C4-2B (cell line): ENCODE measurements around the gene HEATR3.

Experiments used
- CTCF ChIP-seq: fragments of 450-650 bp; conservative IDR thresholded peaks from 2 replicates; pipeline ENCODE4 v1.5.1; 2017; ENCODE audit warnings: mild to moderate bottlenecking
- ZFX ChIP-seq: fragments of 450-650 bp; IDR thresholded peaks from 2 replicates; pipeline ENCODE4 v1.6.1; 2017

GRCh38 chr16:50065624-50066481 is at the start of gene HEATR3:
- no peak for TF ChIP-seq CTCF
- no peak; the same call in 1 of the 2 replicates for TF ChIP-seq ZFX
